Glutamatergic neuron (in vitro differentiated cells): Measurements from ENCODE around the gene MLN. TPM values are rescaled to one million over a fixed set of nuclear protein-coding genes. Genes with fewer than 3 reads are reported as not detected.

ENCODE experiments used
- DNase-seq: peaks from one replicate; pipeline ENCODE4 v3.0.0; 2022
- H3K27ac Mint-ChIP-seq: one replicate; pipeline ENCODE4 v1.8.0; 2020; ENCODE audit warnings: mild to moderate bottlenecking, mixed read lengths, inconsistent platforms; ENCODE audit not compliant: unreplicated experiment
- H3K27me3 Mint-ChIP-seq: one replicate; pipeline ENCODE4 v1.8.0; 2020; ENCODE audit warnings: mild to moderate bottlenecking, moderate library complexity, mixed read lengths, inconsistent platforms; ENCODE audit not compliant: unreplicated experiment
- H3K36me3 Mint-ChIP-seq: one replicate; pipeline ENCODE4 v1.8.0; 2020; ENCODE audit warnings: mild to moderate bottlenecking, mixed read lengths, inconsistent platforms; ENCODE audit not compliant: unreplicated experiment
- H3K4me1 Mint-ChIP-seq: one replicate; pipeline ENCODE4 v1.8.0; 2020; ENCODE audit warnings: mild to moderate bottlenecking, low read depth, mixed read lengths, inconsistent platforms; ENCODE audit not compliant: unreplicated experiment
- H3K4me3 Mint-ChIP-seq: one replicate; pipeline ENCODE4 v1.8.0; 2020; ENCODE audit warnings: mild to moderate bottlenecking, mixed read lengths, inconsistent platforms; ENCODE audit not compliant: unreplicated experiment
- H3K9me3 Mint-ChIP-seq: one replicate; pipeline ENCODE4 v1.8.0; 2020; ENCODE audit warnings: mild to moderate bottlenecking, moderate library complexity, mixed read lengths, inconsistent platforms; ENCODE audit not compliant: unreplicated experiment
- total RNA-seq: library from RNA; stranded (reverse); fragmentation: NEBNext Ultra II Directional; extraction: Animal tissue kit (Norgen Biotek cat#: 25700); gene quantifications from one replicate; pipeline ENCODE4 v1.2.1, GENCODE V29; 2021; ENCODE audit not compliant: unreplicated experiment
- TF ChIP-seq, protein P1 (sequence below): fragments of 200-600 bp; sonication (generic); IDR thresholded peaks from one replicate; pipeline ENCODE4 v1.5.0; 2021; ENCODE audit not compliant: partially characterized antibody, unreplicated experiment

MLN gene
- total RNA-seq, 1 donor from 2014 or later, result not detected

DNA sequence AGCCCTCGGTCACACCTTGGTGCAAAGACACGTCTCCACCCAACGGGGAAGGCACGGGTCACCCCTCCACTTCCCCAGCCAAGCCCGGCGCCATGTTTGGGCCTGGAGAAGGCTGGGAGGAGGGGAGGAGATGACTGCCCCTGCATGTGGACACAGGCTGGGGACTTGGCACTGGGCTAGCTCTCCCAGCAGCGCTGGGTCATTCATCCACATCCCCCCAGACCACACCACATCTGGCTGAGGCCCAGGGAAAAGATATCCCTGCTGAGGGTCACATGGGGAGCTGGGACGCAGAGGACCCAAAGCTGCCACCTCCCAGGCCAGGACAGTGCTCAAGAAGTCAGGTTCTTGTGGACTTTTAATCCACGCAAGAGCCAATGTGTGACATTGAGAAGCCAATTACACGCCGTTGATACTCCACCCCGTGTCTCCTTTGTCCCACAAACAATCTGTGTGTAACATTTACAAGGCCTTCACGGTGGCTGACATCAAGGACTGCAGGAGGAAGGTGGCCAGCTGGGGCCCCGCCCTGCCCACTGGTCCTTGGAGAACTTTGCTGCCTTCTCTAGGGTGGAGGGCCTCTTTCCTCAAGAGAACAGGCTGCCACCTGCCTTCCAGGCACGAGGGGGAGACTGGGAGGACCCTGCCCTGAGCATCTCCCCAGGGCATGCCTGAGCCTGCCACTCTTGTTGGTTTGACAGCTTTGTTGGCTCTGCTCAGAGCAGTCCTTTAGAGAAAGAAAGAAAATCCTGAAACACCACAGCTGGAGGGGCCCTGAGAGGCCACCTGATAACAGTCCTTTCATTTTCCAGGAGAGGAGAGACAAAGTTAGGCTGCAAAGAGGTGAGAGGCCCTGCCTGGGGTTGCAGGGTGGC is 51.8 kb downstream of the MLN start:
- H3K27ac Mint-ChIP-seq, result no peak overlapping the region
- H3K4me3 Mint-ChIP-seq, result no peak overlapping the region
- TF ChIP-seq, protein P1, sequence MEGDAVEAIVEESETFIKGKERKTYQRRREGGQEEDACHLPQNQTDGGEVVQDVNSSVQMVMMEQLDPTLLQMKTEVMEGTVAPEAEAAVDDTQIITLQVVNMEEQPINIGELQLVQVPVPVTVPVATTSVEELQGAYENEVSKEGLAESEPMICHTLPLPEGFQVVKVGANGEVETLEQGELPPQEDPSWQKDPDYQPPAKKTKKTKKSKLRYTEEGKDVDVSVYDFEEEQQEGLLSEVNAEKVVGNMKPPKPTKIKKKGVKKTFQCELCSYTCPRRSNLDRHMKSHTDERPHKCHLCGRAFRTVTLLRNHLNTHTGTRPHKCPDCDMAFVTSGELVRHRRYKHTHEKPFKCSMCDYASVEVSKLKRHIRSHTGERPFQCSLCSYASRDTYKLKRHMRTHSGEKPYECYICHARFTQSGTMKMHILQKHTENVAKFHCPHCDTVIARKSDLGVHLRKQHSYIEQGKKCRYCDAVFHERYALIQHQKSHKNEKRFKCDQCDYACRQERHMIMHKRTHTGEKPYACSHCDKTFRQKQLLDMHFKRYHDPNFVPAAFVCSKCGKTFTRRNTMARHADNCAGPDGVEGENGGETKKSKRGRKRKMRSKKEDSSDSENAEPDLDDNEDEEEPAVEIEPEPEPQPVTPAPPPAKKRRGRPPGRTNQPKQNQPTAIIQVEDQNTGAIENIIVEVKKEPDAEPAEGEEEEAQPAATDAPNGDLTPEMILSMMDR, result no peak
- H3K27me3 Mint-ChIP-seq, result peaks cover 14% of the 10 kb centered on the region
- H3K9me3 Mint-ChIP-seq, result peaks cover 5% of the 10 kb centered on the region
- peaks cover 38% of the 10 kb centered on the region for H3K4me1 Mint-ChIP-seq
- no peak for DNase-seq
- H3K36me3 Mint-ChIP-seq, result no peaks in the 10 kb centered on the region

DNA sequence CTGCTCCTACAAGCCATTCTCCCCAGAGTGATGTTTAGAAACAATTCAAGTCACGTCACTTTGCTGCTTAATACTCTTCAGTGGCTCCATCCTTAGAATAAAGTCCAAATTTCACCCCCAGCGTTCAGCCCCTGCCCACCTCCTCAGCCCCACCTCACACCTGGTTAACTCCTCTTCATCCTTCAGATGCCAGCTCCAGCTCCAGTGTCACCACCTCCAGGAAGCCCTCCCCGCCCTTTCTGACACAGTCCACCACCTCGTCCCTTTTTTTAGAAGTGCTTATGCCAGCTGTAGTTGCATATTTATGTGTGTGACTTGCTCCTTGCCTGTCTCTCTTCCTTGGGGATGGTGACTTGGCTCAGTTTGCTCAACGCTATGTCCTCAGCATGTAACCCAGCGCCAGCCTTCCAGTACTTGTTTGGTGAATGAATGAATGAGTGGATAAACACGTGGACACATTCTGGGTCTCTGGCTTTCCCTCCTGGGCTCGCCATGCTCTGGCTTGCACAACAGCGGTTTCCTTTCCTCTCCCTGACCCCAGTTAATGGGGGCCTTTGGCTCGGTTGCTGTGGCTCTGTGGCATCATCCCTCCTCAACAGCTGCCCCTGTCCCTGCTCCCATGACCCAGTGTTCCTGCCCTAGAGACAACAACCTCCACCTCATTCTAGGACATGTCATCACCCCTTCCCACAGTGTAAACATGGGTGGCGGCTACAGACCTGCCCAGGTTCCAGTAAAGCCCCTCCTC is 53.4 kb downstream of the MLN start:
- Mint-ChIP-seq H3K36me3 (no peaks in the 10 kb centered on the region), H3K4me1 (peaks cover 48% of the 10 kb centered on the region), H3K9me3 (peaks cover 8% of the 10 kb centered on the region), H3K27ac (no peak overlapping the region), H3K27me3 (peaks cover 12% of the 10 kb centered on the region), H3K4me3 (peak overlapping the region; percentile 13)
- TF ChIP-seq, protein P1, result no peak
- no peak for DNase-seq

GRCh38 chr6:33749401-33749800 is 54.4 kb downstream of the MLN start:
- peaks cover 44% of the 10 kb centered on the region for H3K4me1 Mint-ChIP-seq
- no peak for DNase-seq
- TF ChIP-seq, protein P1, result no peak
- no peaks in the 10 kb centered on the region for H3K36me3 Mint-ChIP-seq
- H3K9me3 Mint-ChIP-seq, result peaks cover 8% of the 10 kb centered on the region
- peaks cover 12% of the 10 kb centered on the region for H3K27me3 Mint-ChIP-seq
- no peak overlapping the region for H3K4me3 Mint-ChIP-seq
- no peak overlapping the region for H3K27ac Mint-ChIP-seq

- no peaks in the 10 kb centered on the region for H3K36me3 Mint-ChIP-seq
- H3K27ac Mint-ChIP-seq, result no peak overlapping the region
- H3K4me3 Mint-ChIP-seq, result no peak overlapping the region
- peaks cover 50% of the 10 kb centered on the region for H3K4me1 Mint-ChIP-seq
- DNase-seq, result no peak
- H3K27me3 Mint-ChIP-seq, result peaks cover 16% of the 10 kb centered on the region
- TF ChIP-seq, protein P1, result no peak
- peaks cover 10% of the 10 kb centered on the region for H3K9me3 Mint-ChIP-seq
Measured at GRCh38 chr6:33748841-33749240, 55.0 kb downstream of the MLN start.
